Measurements from ENCODE around the gene PTGER1. TPM values are rescaled to one million over a fixed set of nuclear protein-coding genes. Genes with fewer than 3 reads are reported as not detected.

The PTGER1 gene
- total RNA-seq, 4 donors from 2014 or later: 0.31 to 1.3 (median 0.38) TPM; not detected in 1

DNA sequence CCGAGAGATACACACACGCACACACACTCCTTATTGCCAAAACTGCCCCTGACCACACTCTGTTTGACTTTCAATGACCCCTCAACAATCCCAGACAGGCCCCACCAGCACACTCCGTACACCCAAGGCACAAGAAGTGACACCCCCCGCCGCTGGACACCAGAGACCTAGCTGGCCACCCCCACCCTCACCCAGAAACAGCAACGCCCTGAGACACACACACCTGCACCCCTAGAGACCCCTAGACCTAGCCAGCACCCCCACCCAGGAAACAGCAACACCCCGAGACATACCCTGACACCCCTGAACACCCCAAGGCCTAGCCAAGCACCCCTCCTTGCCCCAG, 1.1 kb upstream of the PTGER1 start:
- Histone ChIP-seq H3K27ac (peak overlapping the region; percentile 22 to 77 (median 70)), H3K9me3 (no peaks in the 10 kb centered on the region), H3K4me1 (peaks cover 36 to 83% (median 50%) of the 10 kb centered on the region in 3 donors), H3K4me3 (no peak overlapping the region), H3K36me3 (peaks cover 6 to 47% (median 23%) of the 10 kb centered on the region in 3 donors), H3K27me3 (peaks cover 0 to 36% (median 0%) of the 10 kb centered on the region in 4 donors)
- DNase-seq: no peak
- intact Hi-C loops (cut with DNase I): no loop called here
- WGBS, 2 donors: 76% methylated on average over 3 of the region's 7 CpGs; no CpG with 5 or more reads in 1 of the 2 donors
- TF ChIP-seq, protein P1, sequence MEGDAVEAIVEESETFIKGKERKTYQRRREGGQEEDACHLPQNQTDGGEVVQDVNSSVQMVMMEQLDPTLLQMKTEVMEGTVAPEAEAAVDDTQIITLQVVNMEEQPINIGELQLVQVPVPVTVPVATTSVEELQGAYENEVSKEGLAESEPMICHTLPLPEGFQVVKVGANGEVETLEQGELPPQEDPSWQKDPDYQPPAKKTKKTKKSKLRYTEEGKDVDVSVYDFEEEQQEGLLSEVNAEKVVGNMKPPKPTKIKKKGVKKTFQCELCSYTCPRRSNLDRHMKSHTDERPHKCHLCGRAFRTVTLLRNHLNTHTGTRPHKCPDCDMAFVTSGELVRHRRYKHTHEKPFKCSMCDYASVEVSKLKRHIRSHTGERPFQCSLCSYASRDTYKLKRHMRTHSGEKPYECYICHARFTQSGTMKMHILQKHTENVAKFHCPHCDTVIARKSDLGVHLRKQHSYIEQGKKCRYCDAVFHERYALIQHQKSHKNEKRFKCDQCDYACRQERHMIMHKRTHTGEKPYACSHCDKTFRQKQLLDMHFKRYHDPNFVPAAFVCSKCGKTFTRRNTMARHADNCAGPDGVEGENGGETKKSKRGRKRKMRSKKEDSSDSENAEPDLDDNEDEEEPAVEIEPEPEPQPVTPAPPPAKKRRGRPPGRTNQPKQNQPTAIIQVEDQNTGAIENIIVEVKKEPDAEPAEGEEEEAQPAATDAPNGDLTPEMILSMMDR (IDR thresholded peaks at IDR 0.05): no peak
- TF ChIP-seq POLR2A (IDR thresholded peaks at IDR 0.05): no peak

DNA sequence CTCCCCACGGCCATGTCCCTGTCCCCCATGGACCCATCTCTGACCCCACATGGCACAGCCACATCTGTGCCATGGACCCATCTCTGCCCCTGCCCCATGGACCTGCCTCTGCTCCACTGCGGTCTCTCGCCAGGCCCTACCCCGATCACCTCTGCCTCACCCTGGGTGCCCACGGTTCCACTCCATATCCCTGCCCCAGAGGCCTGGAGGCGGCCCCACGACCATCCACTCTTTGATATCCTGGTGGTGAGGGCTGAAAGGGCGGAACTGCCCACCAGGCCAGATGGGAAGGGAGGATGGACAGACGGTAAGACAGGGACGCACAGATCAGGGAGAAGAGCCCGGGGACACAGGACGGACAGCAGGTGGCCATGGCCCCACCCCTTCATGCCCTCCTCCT, 327 bp downstream of the PTGER1 start:
- Histone ChIP-seq H3K27me3 (peaks cover 0 to 36% (median 0%) of the 10 kb centered on the region in 4 donors), H3K27ac (peak overlapping the region in 3 of 4 donors; percentile 70 to 77 (median 71)), H3K36me3 (peaks cover 6 to 46% (median 23%) of the 10 kb centered on the region in 3 donors), H3K4me1 (peaks cover 36 to 74% (median 50%) of the 10 kb centered on the region in 3 donors), H3K4me3 (peak overlapping the region in 2 of 4 donors; percentile 34 to 48), H3K9me3 (no peaks in the 10 kb centered on the region)
- TF ChIP-seq POLR2A (IDR thresholded peaks at IDR 0.05): no peak
- TF ChIP-seq, protein P1 (IDR thresholded peaks at IDR 0.05): no peak
- 32 to 40% methylated on average over 9 to 11 of the region's 12 CpGs for WGBS, 2 donors
- intact Hi-C loops (cut with DNase I): no loop called here
- DNase-seq: no peak

DNA sequence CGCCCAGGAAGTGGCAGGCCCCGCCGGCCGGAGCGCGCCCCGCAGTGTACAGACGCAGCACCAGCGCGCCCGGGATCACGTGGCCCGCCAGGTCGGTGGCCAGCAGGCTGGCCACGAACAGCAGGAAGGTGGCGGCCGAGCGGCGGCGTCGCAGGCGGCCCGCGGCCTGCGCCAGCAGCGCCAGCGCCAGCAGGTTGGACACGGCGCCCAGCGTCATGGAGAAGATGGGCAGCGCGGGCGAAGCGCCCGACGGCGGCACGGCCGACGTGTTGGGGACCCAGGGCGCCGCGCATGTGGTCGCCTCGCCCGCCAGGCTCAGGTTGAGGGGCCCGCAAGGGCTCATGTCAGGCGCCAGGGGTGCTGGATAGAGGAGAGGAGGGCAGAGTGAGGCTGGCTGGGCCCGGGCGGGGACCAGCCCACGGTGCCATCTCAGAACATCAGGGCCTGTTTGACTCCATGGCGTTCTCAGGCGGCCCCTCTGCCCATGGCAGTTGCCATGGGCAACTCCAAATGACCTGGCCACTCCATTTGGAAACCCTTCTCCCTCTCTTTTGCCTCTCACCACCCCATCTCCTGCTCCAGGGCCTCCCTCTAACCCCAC, 1.1 kb downstream of the PTGER1 start:
- H3K4me1 ChIP-seq: peaks cover 36 to 72% (median 50%) of the 10 kb centered on the region in 3 donors
- no peaks in the 10 kb centered on the region for H3K9me3 ChIP-seq
- H3K27ac ChIP-seq: peak overlapping the region in 2 of 4 donors; percentile 70 to 77
- H3K36me3 ChIP-seq: peaks cover 0 to 46% (median 15%) of the 10 kb centered on the region in 3 donors
- no peak for TF ChIP-seq POLR2A (IDR thresholded peaks at IDR 0.05)
- TF ChIP-seq, protein P1 (IDR thresholded peaks at IDR 0.05): no peak
- intact Hi-C loops (cut with DNase I): no loop called here
- 43% methylated on average over 26 of the region's 53 CpGs; no CpG with 5 or more reads in 1 of the 2 donors for whole genome bisulfite sequencing, 2 donors
- H3K4me3 ChIP-seq: peak overlapping the region in 2 of 4 donors; percentile 20 to 48
- no peak for DNase-seq
- peaks cover 0 to 36% (median 0%) of the 10 kb centered on the region in 4 donors for H3K27me3 ChIP-seq

DNA sequence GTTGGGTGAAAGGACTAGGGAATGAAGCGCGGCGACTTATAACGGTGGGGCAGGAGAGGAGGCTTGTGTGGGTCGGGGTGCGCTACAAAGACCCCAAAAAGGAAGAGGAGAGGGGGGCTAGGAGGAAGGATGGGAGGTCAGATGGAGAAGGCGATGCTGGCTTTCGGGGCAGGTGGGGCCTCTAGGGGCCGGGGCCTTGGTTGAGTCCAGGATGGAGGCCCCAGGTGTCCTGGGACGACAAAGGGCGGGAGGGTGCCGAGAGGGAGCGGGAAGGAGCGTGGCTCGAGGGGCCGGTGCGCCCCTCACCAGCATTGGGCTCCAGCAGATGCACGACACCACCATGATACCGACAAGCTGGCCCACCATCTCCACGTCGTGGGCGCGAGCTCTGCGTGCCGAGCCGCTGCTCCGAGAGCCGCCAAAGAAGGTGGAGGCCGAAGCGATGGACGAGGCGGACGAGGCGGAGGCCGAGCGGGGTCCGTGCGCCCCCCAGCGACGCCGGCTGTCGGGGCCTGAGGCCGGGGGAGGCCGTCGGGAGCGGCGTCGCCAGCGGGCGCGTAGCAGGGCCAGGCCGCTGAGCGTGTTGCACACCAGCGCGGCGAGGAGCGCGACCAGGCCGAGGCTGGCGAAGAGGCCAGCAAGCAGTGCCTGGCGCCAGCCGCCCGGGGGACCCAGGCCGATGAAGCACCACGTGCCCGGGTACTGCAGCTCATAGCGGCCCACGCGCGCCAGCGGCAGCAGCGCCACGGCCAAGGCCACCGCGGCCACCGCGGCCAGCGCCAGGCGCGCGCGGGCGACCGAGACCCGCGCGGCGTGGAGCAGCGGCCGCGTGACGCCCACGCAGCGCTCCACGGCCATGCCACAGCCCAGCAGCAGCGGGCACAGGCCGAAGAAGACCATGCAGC, 1.8 kb downstream of the PTGER1 start:
- Histone ChIP-seq H3K9me3 (no peaks in the 10 kb centered on the region), H3K36me3 (peaks cover 0 to 45% (median 8%) of the 10 kb centered on the region in 3 donors), H3K4me1 (peaks cover 36 to 67% (median 50%) of the 10 kb centered on the region in 3 donors), H3K4me3 (peak overlapping the region in 2 of 4 donors; percentile 20 to 48), H3K27ac (no peak overlapping the region), H3K27me3 (peaks cover 0 to 36% (median 0%) of the 10 kb centered on the region in 4 donors)
- TF ChIP-seq, protein P1 (IDR thresholded peaks at IDR 0.05): no peak
- TF ChIP-seq POLR2A (IDR thresholded peaks at IDR 0.05): no peak
- WGBS, 2 donors: 44 to 48% methylated on average over 17 to 22 of the region's 97 CpGs
- no peak for DNase-seq
- intact Hi-C loops (cut with DNase I): no loop called here
